HepG2 (cell line): Measurements from ENCODE around the gene PSMC3IP. TPM values are rescaled to one million over a fixed set of nuclear protein-coding genes. Genes with fewer than 3 reads are reported as not detected.

ENCODE experiments used
- CREM ChIP-seq, 2 experiments: sonication (generic) in 1 of 2; formaldehyde crosslinking in 1 of 2; IDR thresholded peaks; 2 replicates each; pipeline versions ENCODE4 v1.4.0 to v1.6.1; 2016 to 2020; ENCODE audit warnings: antibody characterized with exemption in 1 of 2, mild to moderate bottlenecking in 1 of 2, missing genetic modification reagents in 1 of 2
- DMTF1 ChIP-seq: sonication (generic); formaldehyde crosslinking; IDR thresholded peaks from 2 replicates; pipeline ENCODE4 v1.4.0; 2020; ENCODE audit warnings: mild to moderate bottlenecking, missing genetic modification reagents
- FOSL1 ChIP-seq: sonication (generic); formaldehyde crosslinking; IDR thresholded peaks from 2 replicates; pipeline ENCODE4 v1.9.0; 2021; ENCODE audit warnings: missing genetic modification reagents, borderline replicate concordance
- HNRNPL ChIP-seq: fragments of 200-400 bp; formaldehyde crosslinking; IDR thresholded peaks from 2 replicates; pipeline ENCODE4 v1.6.1; 2017; ENCODE audit warnings: mild to moderate bottlenecking, low read depth, low read length
- MAZ ChIP-seq, 2 experiments: sonication (generic) in 1 of 2; formaldehyde crosslinking in 1 of 2; IDR thresholded peaks; 2 replicates each; pipeline versions ENCODE4 v1.5.0 to v1.6.1; 2012 to 2020; ENCODE audit warnings: low read depth in 2 of 2, mild to moderate bottlenecking in 2 of 2, borderline replicate concordance in 1 of 2, improper control_type of control experiment in 1 of 2, low read length in 1 of 2, missing genetic modification reagents in 1 of 2, moderate library complexity in 1 of 2
- MBNL3 ChIP-seq: fragments of 250-450 bp; sonication (Bioruptor Pico); conservative IDR thresholded peaks from 2 replicates; pipeline ENCODE4 v1.8.0; 2022; ENCODE audit warnings: mild to moderate bottlenecking, inconsistent platforms
- MLX ChIP-seq: IDR thresholded peaks from 2 replicates; pipeline ENCODE4 v1.6.1; 2016
- NR1H2 ChIP-seq: sonication (generic); formaldehyde crosslinking; IDR thresholded peaks from 2 replicates; pipeline ENCODE4 v1.8.1; 2022; ENCODE audit warnings: low read depth, missing genetic modification reagents, borderline replicate concordance
- SMC3 ChIP-seq: IDR thresholded peaks from 2 replicates; pipeline ENCODE4 v1.6.1; 2011; ENCODE audit warnings: low read length, improper control_type of control experiment
- SRSF4 ChIP-seq: fragments of 200-400 bp; formaldehyde crosslinking; IDR thresholded peaks from one replicate; pipeline ENCODE4 v1.6.1; 2018; ENCODE audit warnings: mild to moderate bottlenecking, low read depth, low read length, moderate library complexity; ENCODE audit not compliant: poor library complexity, severe bottlenecking
- ZNF142 ChIP-seq: sonication (generic); formaldehyde crosslinking; IDR thresholded peaks from 2 replicates; pipeline ENCODE4 v1.4.0; 2020; ENCODE audit warnings: missing genetic modification reagents
- ZNF292 ChIP-seq: sonication (generic); formaldehyde crosslinking; IDR thresholded peaks from 2 replicates; pipeline ENCODE4 v1.8.1; 2022; ENCODE audit warnings: mild to moderate bottlenecking, low read depth, missing genetic modification reagents, borderline replicate concordance
- ZNF30 ChIP-seq: sonication (generic); formaldehyde crosslinking; IDR thresholded peaks from 2 replicates; pipeline ENCODE4 v1.5.0; 2020; ENCODE audit warnings: mild to moderate bottlenecking, missing genetic modification reagents
- ZNF710 ChIP-seq: sonication (generic); formaldehyde crosslinking; IDR thresholded peaks from 2 replicates; pipeline ENCODE4 v1.5.0; 2020; ENCODE audit warnings: mild to moderate bottlenecking, missing genetic modification reagents, borderline replicate concordance
- ZNF773 ChIP-seq: sonication (generic); formaldehyde crosslinking; IDR thresholded peaks from 2 replicates; pipeline ENCODE4 v1.4.0; 2020; ENCODE audit warnings: missing genetic modification reagents, borderline replicate concordance
- ZNF788 ChIP-seq: sonication (generic); formaldehyde crosslinking; IDR thresholded peaks from 2 replicates; pipeline ENCODE4 v1.5.0; 2020; ENCODE audit warnings: mild to moderate bottlenecking, missing genetic modification reagents, borderline replicate concordance
- polyA plus RNA-seq, 8 experiments: library from polyadenylated mRNA; depleted of rRNA in 3 of 8; stranded (reverse) in 7 of 8; unstranded in 1 of 8; fragments of >200 nt; fragmentation: Illumina TruSeq in 4 of 8; extraction: Trizol in 4 of 8; gene quantifications; 2 replicates each; pipeline versions ENCODE4 v1.2.1 to v1.2.3, GENCODE V29; 2011 to 2016; ENCODE audit warnings: low read depth in 4 of 8, missing spikeins in 1 of 8, mixed read lengths in 1 of 8; ENCODE audit not compliant: insufficient read depth in 1 of 8
- total RNA-seq, 5 experiments: library from RNA; depleted of rRNA; stranded (reverse); fragments of >200 nt; fragmentation: Illumina TruSeq; extraction: Trizol; gene quantifications; 2 replicates each; pipeline ENCODE4 v1.2.3, GENCODE V29; 2016; ENCODE audit warnings: low read depth in 1 of 5

Gene PSMC3IP
- total and polyA plus RNA-seq, 2 of the 13 experiments (the other 11 are each of a cell fraction or from before 2014, with no cell fraction given) = 6.5 to 22.4 TPM

DNA sequence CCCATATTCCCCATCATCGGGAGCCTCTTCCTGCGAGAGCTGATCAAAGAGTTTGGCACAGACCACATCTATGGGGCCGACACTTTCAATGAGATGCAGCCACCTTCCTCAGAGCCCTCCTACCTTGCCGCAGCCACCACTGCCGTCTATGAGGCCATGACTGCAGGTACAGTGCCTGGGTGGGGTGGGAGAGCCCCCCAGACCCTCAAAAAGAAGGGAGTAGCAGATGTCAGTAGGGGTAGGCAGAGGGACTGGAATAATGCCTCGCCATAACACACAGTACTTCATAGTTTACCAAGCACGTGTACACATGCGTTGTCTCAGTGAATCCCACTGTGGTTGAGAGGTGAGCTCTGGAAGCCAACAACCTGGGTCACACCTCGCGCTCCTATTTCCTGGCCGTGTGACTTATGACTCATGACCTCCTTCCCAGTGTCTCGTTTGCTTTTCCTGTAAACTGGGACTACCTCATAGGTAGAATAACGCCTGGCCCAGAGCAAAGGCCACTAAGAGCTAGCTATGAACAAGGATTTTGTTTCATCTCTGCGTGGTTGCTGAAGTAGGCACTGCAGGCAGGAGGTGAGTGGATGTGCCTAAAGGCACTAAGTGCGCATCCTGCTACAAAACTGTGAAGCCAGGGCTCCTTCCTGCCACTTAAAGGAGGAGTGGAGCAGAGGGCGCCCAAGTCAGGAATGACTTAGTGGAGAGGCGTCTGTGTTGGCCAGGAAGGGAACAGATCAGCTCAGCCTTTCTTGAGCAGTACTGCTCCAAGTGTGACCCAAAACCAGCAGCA lies 36.3 kb downstream of the PSMC3IP start (continued):
- TF ChIP-seq ZNF30 (CRISPR knock-in tag) (no peak), SRSF4 (no peak), ZNF710 (0 out of 2 replicates have a peak, but pooled peaks have one; percentile 53), HNRNPL (no peak), ZNF788 (CRISPR knock-in tag) (peak; percentile 41; the same call in 1 of the 2 replicates), NR1H2 (CRISPR knock-in tag) (no peak), ZNF142 (peak; percentile 28; the same call in 1 of the 2 replicates), MAZ (IDR thresholded peaks at IDR 0.05; ENCODE audit: borderline replicate concordance, low read depth, low read length) (no peak), MAZ (CRISPR knock-in tag; IDR thresholded peaks at IDR 0.05; ENCODE audit: low read depth) (peak; percentile 53; the same call in 1 of the 2 replicates), DMTF1 (no peak), CREM (IDR thresholded peaks at IDR 0.05) (peak; percentile 72), CREM (CRISPR knock-in tag; IDR thresholded peaks at IDR 0.05) (no peak), MLX (peak; percentile 76), SMC3 (peak; percentile 18; the same call in 1 of the 2 replicates), MBNL3 (no peak), ZNF292 (CRISPR knock-in tag) (no peak), FOSL1 (CRISPR knock-in tag) (peak; percentile 87), ZNF773 (CRISPR knock-in tag) (no peak)
